Erythroblast (primary cell): ENCODE measurements around the gene ACVR2B.

ENCODE experiments used
- DNase-seq, 2 experiments: peaks; one replicate each; lab custom pipeline; 2025; lab: John Stamatoyannopoulos, UW
- GATA1 ChIP-seq: IDR thresholded peaks from 2 replicates; pipeline ENCODE4 v1.6.1; 2011; ENCODE audit warnings: low read depth, mild to moderate bottlenecking, control low read depth, low read length, moderate library complexity
- POLR2A ChIP-seq: IDR thresholded peaks from 2 replicates; pipeline ENCODE4 v1.6.1; 2011; ENCODE audit warnings: mild to moderate bottlenecking, low read length

Gene ACVR2B

GRCh38 chr3:38541806-38542205 is 88.1 kb downstream of the ACVR2B start:
- TF ChIP-seq GATA1 (no peak), POLR2A (no peak)
- DNase-seq, result no peak
